ENCODE results near the gene C19orf38. TPM values are rescaled to one million over a fixed set of nuclear protein-coding genes. Genes with fewer than 3 reads are reported as not detected.

C19orf38 gene
- total RNA-seq, 1 donor from 2014 or later, result 0.44 TPM

- Mint-ChIP-seq H3K36me3 (ENCODE audit: unreplicated experiment) (no peaks in the 10 kb centered on the region), H3K4me3 (ENCODE audit: unreplicated experiment) (no peak overlapping the region), H3K4me1 (ENCODE audit: low read depth, unreplicated experiment) (no peaks in the 10 kb centered on the region), H3K9me3 (ENCODE audit: unreplicated experiment) (peaks cover 10% of the 10 kb centered on the region), H3K27me3 (ENCODE audit: unreplicated experiment) (peaks cover 3% of the 10 kb centered on the region), H3K27ac (ENCODE audit: unreplicated experiment) (no peak overlapping the region)
- TF ChIP-seq CTCF (IDR thresholded peaks at IDR 0.05; ENCODE audit: partially characterized antibody, unreplicated experiment), result no peak
- no peak for DNase-seq
Measured at GRCh38 chr19:10829967-10830366, 18.2 kb upstream of the C19orf38 start.

GRCh38 chr19:10830370-10830769, 17.8 kb upstream of the C19orf38 start:
- Mint-ChIP-seq H3K27me3 (ENCODE audit: unreplicated experiment) (peaks cover 3% of the 10 kb centered on the region), H3K4me3 (ENCODE audit: unreplicated experiment) (no peak overlapping the region), H3K36me3 (ENCODE audit: unreplicated experiment) (no peaks in the 10 kb centered on the region), H3K27ac (ENCODE audit: unreplicated experiment) (no peak overlapping the region), H3K9me3 (ENCODE audit: unreplicated experiment) (peaks cover 10% of the 10 kb centered on the region), H3K4me1 (ENCODE audit: low read depth, unreplicated experiment) (no peaks in the 10 kb centered on the region)
- no peak for DNase-seq
- TF ChIP-seq CTCF (IDR thresholded peaks at IDR 0.05; ENCODE audit: partially characterized antibody, unreplicated experiment), result no peak

GRCh38 chr19:10830931-10831779, 17.1 kb upstream of the C19orf38 start:
- Mint-ChIP-seq H3K27me3 (ENCODE audit: unreplicated experiment) (peaks cover 5% of the 10 kb centered on the region), H3K36me3 (ENCODE audit: unreplicated experiment) (no peaks in the 10 kb centered on the region), H3K4me3 (ENCODE audit: unreplicated experiment) (no peak overlapping the region), H3K4me1 (ENCODE audit: low read depth, unreplicated experiment) (peaks cover under 1% of the 10 kb centered on the region), H3K9me3 (ENCODE audit: unreplicated experiment) (peaks cover 9% of the 10 kb centered on the region), H3K27ac (ENCODE audit: unreplicated experiment) (no peak overlapping the region)
- DNase-seq, result no peak
- no peak for TF ChIP-seq CTCF (IDR thresholded peaks at IDR 0.05; ENCODE audit: partially characterized antibody, unreplicated experiment)

- peaks cover 13% of the 10 kb centered on the region for H3K27me3 Mint-ChIP-seq (ENCODE audit: unreplicated experiment)
- TF ChIP-seq CTCF (IDR thresholded peaks at IDR 0.05; ENCODE audit: partially characterized antibody, unreplicated experiment), result no peak
- no peaks in the 10 kb centered on the region for H3K36me3 Mint-ChIP-seq (ENCODE audit: unreplicated experiment)
- no peak for DNase-seq
- peaks cover 6% of the 10 kb centered on the region for H3K4me1 Mint-ChIP-seq (ENCODE audit: low read depth, unreplicated experiment)
- peaks cover 15% of the 10 kb centered on the region for H3K9me3 Mint-ChIP-seq (ENCODE audit: unreplicated experiment)
- H3K27ac Mint-ChIP-seq (ENCODE audit: unreplicated experiment), result no peak overlapping the region
- no peak overlapping the region for H3K4me3 Mint-ChIP-seq (ENCODE audit: unreplicated experiment)
Measured at GRCh38 chr19:10831987-10832938, 16.0 kb upstream of the C19orf38 start.

All from glutamatergic neuron (in vitro differentiated cells).